DOHH2 (cell line): Measurements from ENCODE around the gene FAM83C.
A peak's percentile ranks its signal among the peaks of the same experiment; 100 is the strongest.

Source experiments
- H3F3A ChIP-seq: fragments of 200-600 bp; sonication (generic), shearing (Covaris generic); 2 replicates; pipeline ENCODE4 v1.6.0; 2016; ENCODE audit warnings: antibody characterized with exemption, mild to moderate bottlenecking; ENCODE audit not compliant: control insufficient read depth, insufficient read depth
- H3K27ac ChIP-seq: fragments of 200-600 bp; sonication (generic); 2 replicates; pipeline ENCODE4 v1.5.1; 2014; ENCODE audit warnings: low read depth, mild to moderate bottlenecking, low read length, moderate library complexity
- H3K27me3 ChIP-seq: fragments of 200-600 bp; sonication (generic); 2 replicates; pipeline ENCODE4 v1.6.1; 2014; ENCODE audit warnings: mild to moderate bottlenecking, low read length, mixed read lengths; ENCODE audit not compliant: control insufficient read depth
- H3K36me3 ChIP-seq: fragments of 200-600 bp; sonication (generic); 2 replicates; pipeline ENCODE4 v1.6.1; 2014; ENCODE audit warnings: mild to moderate bottlenecking, low read length, moderate library complexity, mixed read lengths; ENCODE audit not compliant: control insufficient read depth
- H3K4me1 ChIP-seq: fragments of 200-600 bp; sonication (generic); 2 replicates; pipeline ENCODE4 v1.6.1; 2014; ENCODE audit warnings: mild to moderate bottlenecking, low read length, mixed read lengths; ENCODE audit not compliant: control insufficient read depth
- H3K4me2 ChIP-seq: fragments of 200-600 bp; sonication (generic); 2 replicates; pipeline ENCODE4 v1.6.0; 2014; ENCODE audit warnings: mild to moderate bottlenecking, low read length, moderate library complexity
- H3K4me3 ChIP-seq: fragments of 200-600 bp; sonication (generic); 2 replicates; pipeline ENCODE4 v1.5.1; 2014; ENCODE audit warnings: mild to moderate bottlenecking, low read length, mixed read lengths
- H3K79me2 ChIP-seq: fragments of 200-600 bp; sonication (generic); 2 replicates; pipeline ENCODE4 v1.6.1; 2014; ENCODE audit warnings: mild to moderate bottlenecking, low read length, mixed read lengths; ENCODE audit not compliant: control insufficient read depth
- H3K9me2 ChIP-seq: fragments of 200-600 bp; sonication (generic); replicated peaks from 2 replicates; pipeline ENCODE4 v1.6.1; 2014; ENCODE audit warnings: mild to moderate bottlenecking, low read length, mixed read lengths; ENCODE audit not compliant: control insufficient read depth
- H3K9me3 ChIP-seq: fragments of 200-600 bp; sonication (generic); 2 replicates; pipeline ENCODE4 v1.6.1; 2014; ENCODE audit warnings: antibody characterized with exemption, low read length, mixed read lengths; ENCODE audit not compliant: control insufficient read depth, insufficient read depth
- H4K20me1 ChIP-seq: fragments of 200-600 bp; sonication (generic); 2 replicates; pipeline ENCODE4 v1.6.0; 2014; ENCODE audit warnings: low read depth, mild to moderate bottlenecking, antibody characterized with exemption, low read length, moderate library complexity; ENCODE audit not compliant: control insufficient read depth, insufficient read depth
- CTCF ChIP-seq: fragments of 200-600 bp; sonication (generic); IDR thresholded peaks from one replicate; pipeline ENCODE4 v1.5.1; 2014; ENCODE audit warnings: antibody characterized with exemption, mild to moderate bottlenecking, low read depth, low read length; ENCODE audit not compliant: poor library complexity, severe bottlenecking
- EZH2phosphoT487 ChIP-seq: fragments of 200-600 bp; sonication (generic); IDR thresholded peaks from 2 replicates; pipeline ENCODE4 v1.6.1; 2017; ENCODE audit warnings: borderline replicate concordance, mild to moderate bottlenecking, antibody characterized with exemption, low read length, moderate library complexity, mixed read lengths

Gene FAM83C

DNA sequence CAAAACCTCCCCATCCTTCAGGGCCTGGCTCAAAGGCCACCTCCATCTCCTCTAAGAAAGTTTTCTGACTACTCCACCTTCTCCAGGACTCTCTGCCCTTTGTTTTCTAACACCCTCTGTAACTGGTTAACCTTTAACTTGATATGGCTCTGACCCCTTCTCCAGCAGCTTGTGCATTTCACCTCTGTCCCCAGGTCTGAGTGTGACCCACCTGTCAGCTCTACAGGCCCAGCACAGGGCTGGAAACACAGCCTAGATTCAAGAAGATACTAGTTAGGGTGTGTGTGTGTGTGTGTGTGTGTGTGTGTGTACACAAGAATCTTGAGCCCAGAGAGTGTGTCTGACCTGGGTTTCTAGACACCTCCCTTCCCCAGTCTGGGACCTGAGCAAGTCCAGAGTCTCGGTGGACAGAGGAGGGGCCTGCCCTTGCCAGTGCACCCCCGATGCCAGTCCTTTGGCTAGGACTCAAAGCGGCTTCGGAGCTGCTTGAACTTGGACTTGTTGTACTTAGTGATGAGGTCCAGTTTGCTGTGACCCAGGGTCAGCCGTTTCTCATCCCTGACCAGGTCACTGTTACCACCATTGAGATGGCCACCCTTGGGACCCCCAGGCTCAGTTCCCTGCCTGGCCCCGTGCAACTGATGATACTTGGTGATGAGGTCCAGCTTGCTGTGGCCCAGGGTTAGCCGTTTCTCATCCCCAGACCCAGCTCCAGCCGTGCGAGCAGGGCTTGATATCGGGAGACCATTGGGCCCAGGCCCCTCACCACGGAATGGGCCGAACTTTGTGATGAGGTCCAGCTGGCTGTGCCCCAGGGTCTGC is 5.9 kb downstream of the FAM83C start:
- no peak overlapping the region; the same call in 1 of the 2 replicates for H3K4me2 ChIP-seq
- H3K4me1 ChIP-seq, result peaks cover 15% of the 10 kb centered on the region
- peaks cover 35% of the 10 kb centered on the region for H3K79me2 ChIP-seq
- H3K9me3 ChIP-seq, result no peaks in the 10 kb centered on the region
- peaks cover 8% of the 10 kb centered on the region for H3F3A ChIP-seq
- H3K9me2 ChIP-seq, result no peaks in the 10 kb centered on the region
- peaks cover 7% of the 10 kb centered on the region; the same call in 1 of the 2 replicates for H4K20me1 ChIP-seq
- no peaks in the 10 kb centered on the region for H3K27me3 ChIP-seq
- H3K27ac ChIP-seq, result no peak overlapping the region
- H3K4me3 ChIP-seq, result no peak overlapping the region
- TF ChIP-seq CTCF (no peak), EZH2phosphoT487 (no peak)
- peaks cover 29% of the 10 kb centered on the region for H3K36me3 ChIP-seq

DNA sequence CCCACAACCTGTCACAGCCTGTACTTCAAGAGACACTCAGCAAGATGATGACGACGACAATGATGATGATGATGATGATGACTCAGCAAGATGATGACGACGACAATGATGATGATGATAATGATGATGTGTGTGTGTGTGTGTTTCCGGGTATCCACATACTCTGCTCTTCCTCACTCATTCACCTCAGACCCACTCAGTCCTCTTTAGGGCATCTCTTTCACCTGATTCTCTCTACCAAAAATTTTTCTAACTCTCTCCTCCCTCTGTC is 6.5 kb downstream of the FAM83C start:
- Histone ChIP-seq H4K20me1 (peaks cover 7% of the 10 kb centered on the region; the same call in 1 of the 2 replicates), H3K9me3 (no peaks in the 10 kb centered on the region), H3K27ac (no peak overlapping the region), H3F3A (peaks cover 8% of the 10 kb centered on the region), H3K9me2 (no peaks in the 10 kb centered on the region), H3K79me2 (peaks cover 39% of the 10 kb centered on the region), H3K36me3 (peaks cover 32% of the 10 kb centered on the region), H3K4me2 (peak overlapping the region; percentile 79), H3K27me3 (no peaks in the 10 kb centered on the region), H3K4me1 (peaks cover 15% of the 10 kb centered on the region), H3K4me3 (peak overlapping the region; percentile 94; the same call in 1 of the 2 replicates)
- TF ChIP-seq EZH2phosphoT487 (no peak), CTCF (no peak)

DNA sequence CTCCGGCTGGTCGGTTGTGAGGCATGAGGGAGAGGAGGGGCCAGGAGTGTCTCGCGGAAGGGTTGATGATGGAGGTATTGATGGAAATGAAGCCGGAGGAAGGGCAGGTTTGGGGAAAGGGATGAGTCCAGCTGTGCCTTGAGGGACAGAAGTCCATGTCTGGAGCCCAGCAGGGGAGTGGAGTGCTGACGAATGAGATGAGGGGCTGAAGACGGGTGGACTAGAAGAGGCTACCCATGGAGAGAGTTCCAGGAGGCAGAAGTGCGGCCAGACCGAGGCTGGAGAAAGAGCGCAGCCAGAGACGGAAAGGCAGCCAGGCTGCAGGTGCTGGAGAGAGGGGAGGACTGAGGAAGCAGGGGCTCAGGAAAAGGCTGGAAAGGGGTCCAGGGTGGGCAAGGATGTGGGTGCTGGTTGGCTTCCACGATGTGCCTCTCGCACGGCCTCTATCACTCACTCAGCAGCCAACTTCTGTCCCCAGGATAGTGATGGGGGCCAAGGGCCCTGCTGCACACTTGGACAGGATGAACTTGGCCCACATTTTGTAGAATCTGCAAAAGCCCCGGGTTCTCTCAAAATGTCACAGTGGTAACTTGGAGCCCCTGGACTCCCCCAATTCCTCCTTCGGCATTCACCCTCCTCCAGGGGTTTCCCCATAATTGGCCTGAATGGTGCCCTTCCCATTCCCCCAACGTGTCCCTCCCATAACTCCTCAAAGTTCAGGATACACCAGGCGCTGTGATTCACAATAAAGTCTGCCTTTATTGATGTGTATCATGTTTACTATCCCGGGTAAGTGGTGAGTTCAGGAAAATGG is 7.0 kb downstream of the FAM83C start:
- Histone ChIP-seq H3K9me2 (no peaks in the 10 kb centered on the region), H3K4me3 (peak overlapping the region; percentile 94), H3K4me1 (peaks cover 15% of the 10 kb centered on the region), H3K27me3 (no peaks in the 10 kb centered on the region), H3K36me3 (peaks cover 37% of the 10 kb centered on the region), H3K79me2 (peaks cover 41% of the 10 kb centered on the region), H4K20me1 (peaks cover 7% of the 10 kb centered on the region; the same call in 1 of the 2 replicates), H3K9me3 (no peaks in the 10 kb centered on the region), H3K27ac (no peak overlapping the region), H3K4me2 (peak overlapping the region; percentile 79), H3F3A (peaks cover 8% of the 10 kb centered on the region)
- TF ChIP-seq EZH2phosphoT487 (no peak), CTCF (no peak)
